ENCODE results near the gene GPR37.

- TF ChIP-seq CTCF (conservative IDR thresholded peaks at IDR 0.05; ENCODE audit: low read depth, low read length) (no peak), EZH2 (IDR thresholded peaks at IDR 0.05; ENCODE audit: low read length, unreplicated experiment) (no peak)
These were observed 14.0 kb upstream of the GPR37 start for GRCh38 chr7:124779620-124780019.
